Head of caudate nucleus (tissue), 42 donors: ENCODE results near the gene PAPSS2.
"Not testable (repeated sequence)": the region's sequence is repeated elsewhere in the genome, so short reads cannot be mapped to it uniquely, and the experiment has no call there.

Experiments
- DNase-seq, 42 donors: peaks; one replicate each; pipeline versions ENCODE4 v3.0.0 to v3.0.0-alpha.2; 2020 to 2021; ENCODE audit warnings: mixed read lengths in 7 of 42
- intact Hi-C: fragments of 100-400 bp; cut with DNase I; formaldehyde crosslinking; loops from one replicate; pipeline ENCODE4 v1.15.0; 2022

Gene PAPSS2

DNA sequence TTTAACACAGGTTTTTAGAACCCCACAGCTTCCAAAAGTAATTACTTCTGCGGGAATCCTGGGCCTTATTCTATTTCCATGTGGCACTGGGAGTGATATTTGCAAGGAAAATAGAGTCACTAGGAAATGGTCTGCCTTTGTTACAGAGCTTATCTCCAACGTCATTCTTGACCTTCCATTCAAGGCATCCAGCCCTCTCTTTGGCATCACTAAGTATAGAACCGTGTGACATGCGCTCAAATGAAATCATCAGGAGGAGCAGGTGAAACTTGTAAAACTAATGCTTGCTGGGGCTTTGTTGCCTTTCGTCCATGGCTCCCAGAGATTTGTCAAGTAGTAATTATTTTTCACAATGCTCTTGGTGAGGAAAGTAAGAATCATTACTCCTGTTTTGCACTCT lies 73.4 kb downstream of the PAPSS2 start:
- no peak for DNase-seq
- intact Hi-C loops: no loop called here

DNA sequence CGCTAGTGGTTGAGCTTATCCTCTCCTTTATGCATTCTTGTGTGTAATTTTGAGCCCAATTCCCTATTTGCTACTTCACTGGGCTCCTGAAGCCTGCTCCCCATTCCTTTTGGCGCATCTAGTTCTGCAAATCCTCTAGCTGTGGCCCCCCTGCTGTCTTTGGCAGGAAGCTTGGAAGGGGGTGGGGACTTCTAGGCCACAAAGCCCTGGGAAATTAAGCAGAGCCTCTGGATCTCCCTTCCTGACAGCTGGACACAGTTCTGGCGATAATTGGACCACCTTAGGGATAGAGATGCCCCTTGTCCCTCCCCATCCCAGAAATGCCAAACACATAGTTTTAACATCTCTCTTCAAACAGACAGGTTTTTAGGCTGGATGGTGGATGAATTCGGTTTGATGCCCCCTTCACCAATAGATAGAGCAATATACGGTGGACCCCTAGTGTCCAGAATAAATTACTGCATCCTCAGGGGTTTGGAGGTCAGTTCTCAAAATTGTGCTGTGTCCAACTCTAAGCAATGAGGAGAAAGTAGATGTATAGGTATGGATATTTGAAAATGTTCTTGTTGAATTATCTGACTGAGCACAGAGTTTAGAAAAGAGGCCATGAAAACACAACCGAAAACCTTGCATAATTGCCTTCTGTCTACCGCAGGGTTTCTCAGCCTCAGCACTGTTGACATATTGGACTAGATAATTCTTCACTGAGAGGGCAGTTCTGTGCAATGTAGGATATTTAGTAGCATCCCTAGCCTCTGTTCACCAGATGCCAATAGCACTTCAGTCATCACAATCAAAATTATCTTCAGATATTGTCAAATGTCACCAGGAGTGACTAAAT lies 75.5 kb downstream of the PAPSS2 start:
- intact Hi-C loops: no loop called here

DNA sequence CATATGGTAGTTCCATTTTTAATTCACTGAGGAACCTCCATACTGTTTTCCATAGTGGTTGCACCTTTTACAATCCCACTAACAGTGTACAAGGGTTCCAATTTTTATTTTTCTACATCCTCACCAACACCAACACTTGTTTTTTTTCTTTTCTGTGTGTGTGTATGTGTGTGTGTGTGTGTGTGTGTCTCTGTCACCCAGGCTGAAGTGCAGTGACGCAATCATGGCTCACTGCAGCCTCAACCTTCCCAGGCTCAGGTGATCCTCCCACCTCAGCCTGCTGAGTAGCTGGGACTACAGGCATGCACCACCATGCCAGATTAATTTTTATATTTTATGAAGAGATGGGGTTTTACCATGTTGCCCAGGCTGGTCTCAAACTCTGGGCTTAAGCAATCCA lies 78.6 kb downstream of the PAPSS2 start:
- intact Hi-C loops, DNase-seq: not testable (repeated sequence)

More for the DNA sequence above, 75.5 kb downstream of the PAPSS2 start:
- DNase-seq: peak in 12 of 42 donors; percentile 4 to 51 (median 16)

GRCh38 chr10:87739703-87740102 lies 80.0 kb downstream of the PAPSS2 start:
- intact Hi-C loops: no loop called here
- no peak for DNase-seq

- intact Hi-C loops: no loop called here
- no peak for DNase-seq
Observed at GRCh38 chr10:87740254-87740655, 80.6 kb downstream of the PAPSS2 start.

DNA sequence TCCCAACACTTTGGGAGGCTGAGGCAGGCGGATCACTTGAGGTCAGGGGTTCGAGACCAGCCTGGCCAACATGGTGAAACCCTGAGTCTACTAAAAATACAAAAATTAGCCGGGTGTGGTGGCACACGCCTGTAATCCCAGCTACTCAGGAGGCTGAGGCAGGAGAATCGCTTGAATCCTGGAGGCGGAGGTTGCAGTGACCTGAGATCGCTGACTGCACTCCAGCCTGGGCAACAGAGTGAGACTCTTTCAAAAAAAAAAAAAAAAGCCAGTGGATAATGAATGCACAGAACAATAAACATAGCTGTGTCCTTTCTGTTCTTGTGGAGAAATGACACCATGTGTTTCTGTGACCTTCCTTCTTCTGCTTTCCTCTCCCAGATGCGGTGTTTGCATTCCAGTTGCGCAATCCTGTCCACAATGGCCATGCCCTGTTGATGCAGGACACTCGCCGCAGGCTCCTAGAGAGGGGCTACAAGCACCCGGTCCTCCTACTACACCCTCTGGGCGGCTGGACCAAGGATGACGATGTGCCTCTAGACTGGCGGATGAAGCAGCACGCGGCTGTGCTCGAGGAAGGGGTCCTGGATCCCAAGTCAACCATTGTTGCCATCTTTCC lies 83.4 kb downstream of the PAPSS2 start:
- DNase-seq, intact Hi-C loops: not testable (repeated sequence)

DNA sequence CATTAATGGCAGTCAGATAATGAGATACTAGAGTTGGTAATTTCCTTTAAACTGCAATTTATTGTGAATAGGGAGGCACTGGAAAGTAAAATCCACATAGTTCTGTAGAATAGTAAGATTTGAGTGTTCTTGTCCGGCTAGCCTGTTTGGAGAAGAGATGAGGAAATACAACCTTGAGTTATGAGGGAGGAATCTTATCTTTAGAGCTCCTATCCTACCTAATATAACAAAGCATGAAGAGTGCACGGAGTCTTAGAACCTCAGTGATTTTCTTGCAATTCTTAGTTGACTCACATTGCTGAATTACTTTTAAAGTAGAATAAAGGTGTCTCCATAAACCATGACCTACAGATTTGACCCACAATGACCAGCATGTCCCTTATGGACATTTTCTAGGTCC lies 84.9 kb downstream of the PAPSS2 start:
- no peak for DNase-seq
- intact Hi-C loops: no loop called here

GRCh38 chr10:87746911-87747310 lies 87.2 kb downstream of the PAPSS2 start:
- no peak for DNase-seq
- intact Hi-C loops: no loop called here

- DNase-seq, intact Hi-C loops: not testable (repeated sequence)
Observed at GRCh38 chr10:87748244-87748643, 88.6 kb downstream of the PAPSS2 start.

DNA sequence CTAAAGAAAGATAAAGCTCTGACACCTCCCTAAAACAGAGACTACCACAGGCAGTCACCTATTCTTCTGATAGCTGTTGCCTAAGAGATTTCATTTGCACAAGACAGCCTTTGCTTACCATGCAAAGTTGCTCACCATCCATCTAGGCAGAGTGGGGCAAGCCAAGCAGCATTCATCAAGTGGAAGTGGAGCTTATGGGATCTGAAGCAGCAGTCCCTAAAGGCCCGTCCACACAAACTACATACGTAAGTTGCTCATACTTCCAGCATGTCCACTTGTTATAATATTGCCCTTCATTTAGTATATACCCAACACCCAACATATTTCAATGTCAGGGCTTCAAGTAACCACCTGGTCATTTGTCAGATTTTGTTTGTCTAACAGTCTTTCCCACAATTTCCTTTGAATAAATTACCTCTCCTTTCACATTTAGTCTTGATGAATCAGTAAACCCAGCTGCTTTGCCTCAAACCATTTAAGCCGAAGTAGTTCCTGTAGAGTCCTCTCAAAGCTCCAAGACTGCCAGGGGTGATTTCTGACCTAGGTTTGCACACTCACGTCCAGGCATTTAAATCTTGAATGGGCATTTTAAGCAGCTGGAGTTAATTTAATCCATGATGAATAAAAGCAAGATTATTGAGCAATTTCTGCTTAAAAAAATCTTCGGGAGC lies 90.5 kb downstream of the PAPSS2 start:
- intact Hi-C loops: no loop called here
- DNase-seq: no peak

- no peak for DNase-seq
- intact Hi-C loops: no loop called here
Observed at GRCh38 chr10:87750817-87751216, 91.1 kb downstream of the PAPSS2 start.

DNA sequence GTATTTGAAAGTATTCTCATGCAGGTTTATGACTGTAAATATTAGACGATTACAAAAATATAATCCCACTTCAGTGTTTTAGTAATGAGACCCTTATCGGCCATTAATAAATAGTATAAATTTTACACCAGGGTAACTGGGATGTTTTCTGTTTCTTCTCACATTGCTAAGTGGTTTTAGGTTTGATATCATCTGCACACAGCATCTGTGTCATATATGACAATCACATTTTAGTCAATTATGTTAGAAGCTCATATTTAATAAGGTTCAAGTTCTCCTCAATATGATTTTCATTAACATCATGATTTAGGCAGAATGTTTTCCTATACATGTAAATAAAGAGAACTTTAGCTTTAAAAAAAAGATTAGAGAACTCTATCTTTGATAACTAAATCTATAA lies 91.6 kb downstream of the PAPSS2 start:
- DNase-seq: no peak
- intact Hi-C loops: no loop called here

GRCh38 chr10:87752566-87752965 lies 92.9 kb downstream of the PAPSS2 start:
- DNase-seq: no peak
- intact Hi-C loops: no loop called here

- intact Hi-C loops: no loop called here
- DNase-seq: no peak
Observed at GRCh38 chr10:87753995-87754866, 94.6 kb downstream of the PAPSS2 start.

DNA sequence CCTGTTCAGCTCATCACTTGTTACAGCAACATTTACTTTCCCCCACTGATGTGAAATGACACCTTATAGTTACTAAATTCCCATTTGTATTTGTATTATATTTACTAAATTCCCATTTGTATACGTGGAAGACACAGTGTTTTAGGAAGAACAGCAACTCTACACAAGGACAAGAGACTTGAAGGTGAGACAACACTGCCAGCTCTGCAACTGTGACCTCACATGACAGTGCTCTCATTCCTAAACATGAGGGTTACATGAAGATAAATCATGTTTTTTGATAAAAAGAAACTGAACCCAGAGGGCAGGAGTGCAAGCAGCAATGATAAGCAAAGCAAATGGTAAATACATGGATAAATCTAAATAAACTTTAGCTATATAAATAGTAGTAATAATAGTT lies 98.0 kb downstream of the PAPSS2 start:
- DNase-seq: no peak
- intact Hi-C loops: no loop called here

DNA sequence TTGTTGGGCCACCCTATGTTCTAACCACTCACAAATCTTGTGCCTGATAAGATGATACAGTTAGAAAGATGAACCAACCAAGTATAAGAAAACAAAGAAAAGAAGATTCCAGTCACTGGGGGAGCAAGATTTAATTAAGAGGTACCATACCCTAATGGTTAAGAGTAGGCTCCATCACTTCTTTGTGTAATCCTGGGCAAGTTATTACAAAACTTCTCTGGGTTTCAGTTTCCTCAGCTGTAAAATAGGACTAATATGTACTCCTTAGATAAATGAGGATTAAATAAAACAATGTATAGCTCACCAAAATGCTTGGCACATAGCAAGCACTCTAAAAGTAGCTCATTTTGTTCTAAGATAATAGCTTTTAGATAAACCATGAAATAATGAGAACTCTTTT lies 99.9 kb downstream of the PAPSS2 start:
- DNase-seq: no peak
- intact Hi-C loops: no loop called here

- DNase-seq: no peak
- intact Hi-C loops: no loop called here
Observed at GRCh38 chr10:87760195-87760905, 100.7 kb downstream of the PAPSS2 start.

GRCh38 chr10:87761153-87761552 lies 101.5 kb downstream of the PAPSS2 start:
- DNase-seq: no peak
- intact Hi-C loops: no loop called here

GRCh38 chr10:87761892-87762291 lies 102.2 kb downstream of the PAPSS2 start:
- no peak for DNase-seq
- intact Hi-C loops: no loop called here
